Subcutaneous abdominal adipose tissue (tissue), 5 donors: ENCODE measurements around the gene CSNK1D.
"Not testable (repeated sequence)": the region's sequence is repeated elsewhere in the genome, so short reads cannot be mapped to it uniquely, and the experiment has no call there.

ENCODE experiments used
- H3K27ac ChIP-seq: one replicate; pipeline ENCODE4 v1.7.0; 2013; ENCODE audit warnings: low read depth, mild to moderate bottlenecking, inconsistent platforms, low read length, moderate library complexity
- H3K27me3 ChIP-seq, 5 donors: one replicate each; pipeline ENCODE4 v1.7.0; 2013; ENCODE audit warnings: low read length in 5 of 5, inconsistent platforms in 1 of 5; ENCODE audit not compliant: control insufficient read depth in 5 of 5, insufficient read depth in 4 of 5
- H3K36me3 ChIP-seq, 5 donors: one replicate each; pipeline ENCODE4 v1.7.0; 2013; ENCODE audit warnings: low read length in 5 of 5; ENCODE audit not compliant: control insufficient read depth in 5 of 5, insufficient read depth in 5 of 5
- H3K4me1 ChIP-seq, 5 donors: one replicate each; pipeline ENCODE4 v1.7.0; 2013; ENCODE audit warnings: low read length in 5 of 5, mild to moderate bottlenecking in 3 of 5, moderate library complexity in 1 of 5; ENCODE audit not compliant: control insufficient read depth in 5 of 5, insufficient read depth in 5 of 5
- H3K4me3 ChIP-seq, 5 donors: one replicate each; pipeline ENCODE4 v1.7.0; 2013; ENCODE audit warnings: low read length in 5 of 5, low read depth in 1 of 5
- H3K9ac ChIP-seq, 5 donors: one replicate each; pipeline ENCODE4 v1.7.0; 2013; ENCODE audit warnings: low read length in 5 of 5, mild to moderate bottlenecking in 4 of 5, moderate library complexity in 3 of 5
- H3K9me3 ChIP-seq, 5 donors: one replicate each; pipeline ENCODE4 v1.7.0; 2013; ENCODE audit warnings: low read length in 5 of 5; ENCODE audit not compliant: control insufficient read depth in 5 of 5
- donor health status: healthy.
- donor health status: healthy.
- donor health status: healthy.
- donor health status: healthy.
- donor health status: healthy.

Gene CSNK1D

GRCh38 chr17:82193050-82193449 lies 80.5 kb downstream of the CSNK1D start:
- not testable (repeated sequence) for H3K27ac ChIP-seq, H3K27me3 ChIP-seq, H3K4me3 ChIP-seq, H3K9me3 ChIP-seq, H3K9ac ChIP-seq, H3K4me1 ChIP-seq
- H3K36me3 ChIP-seq = peaks cover 0 to 42% (median 27%) of the 10 kb centered on the region in 5 donors
